Stimulated activated CD8-positive, alpha-beta memory T cell treated with anti-CD3 and anti-CD28 coated beads, Interleukin-12 subunit alpha, Interleukin-12 subunit beta, amount 100 ng/mL, for 1 hour (primary cell): ENCODE measurements around the gene FEM1C.
"Not testable (repeated sequence)": the region's sequence is repeated elsewhere in the genome, so short reads cannot be mapped to it uniquely, and the experiment has no call there.

ENCODE experiments used
- DNase-seq: peaks from one replicate; pipeline ENCODE4 v3.0.0-alpha.2; 2020; ENCODE audit warnings: low read depth

Gene FEM1C

DNA sequence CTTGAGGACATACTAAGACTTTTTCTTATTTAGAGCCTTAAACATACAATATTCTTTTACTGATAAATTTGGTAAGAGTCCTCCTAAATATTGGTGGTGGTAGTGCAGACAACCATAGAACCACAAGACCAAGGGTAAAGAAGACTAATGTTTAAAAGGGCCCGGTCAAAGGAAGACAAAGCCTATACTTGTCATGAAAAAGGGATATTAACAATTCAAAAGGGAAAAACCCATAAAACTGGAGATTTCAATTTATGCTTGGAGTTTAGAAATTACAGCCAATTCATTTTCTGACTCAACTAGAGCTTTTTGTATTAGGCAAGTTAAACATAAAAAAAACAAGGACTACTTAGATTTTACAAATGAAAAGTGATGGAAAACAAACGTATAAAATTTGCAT lies 24.4 kb downstream of the FEM1C start:
- DNase-seq = no peak

DNA sequence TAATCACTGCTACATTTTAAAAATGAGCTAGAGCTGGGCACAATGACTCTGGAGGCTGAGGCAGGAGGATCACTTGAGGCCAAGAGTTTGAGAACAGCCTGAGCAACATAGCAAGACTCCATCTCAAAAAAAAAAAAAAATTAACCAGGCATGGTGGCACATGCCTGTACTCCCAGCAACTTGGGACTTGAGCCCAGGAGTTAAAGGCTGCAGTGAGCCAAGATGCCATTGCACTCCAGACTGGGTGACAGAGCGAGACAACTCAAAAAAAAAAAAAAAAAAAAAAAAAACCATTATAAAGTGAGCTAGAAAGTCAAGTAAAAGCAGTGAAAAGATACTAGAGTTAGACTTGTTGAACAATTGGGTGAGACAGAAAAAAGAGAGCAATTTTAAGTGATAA lies 28.2 kb downstream of the FEM1C start:
- DNase-seq = no peak

DNA sequence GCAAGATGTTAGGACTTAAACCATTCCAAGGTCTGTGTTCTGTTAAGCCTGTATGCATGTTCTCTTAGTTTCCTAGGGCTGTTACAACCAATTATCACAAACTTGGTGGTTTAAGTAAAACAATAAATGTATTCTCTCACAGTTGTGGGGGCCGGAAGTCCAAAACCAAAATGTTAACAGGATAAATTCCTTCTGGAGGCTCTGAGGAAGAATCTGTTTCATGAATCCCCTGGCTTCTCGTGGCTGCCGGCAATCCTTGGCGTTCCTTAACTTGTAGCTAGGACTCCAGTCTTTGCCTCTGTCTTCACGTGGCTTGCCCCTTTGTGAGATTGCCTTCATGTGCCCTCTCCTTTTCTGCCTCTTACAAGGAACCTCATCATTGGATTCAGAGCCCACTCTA lies 30.4 kb downstream of the FEM1C start:
- DNase-seq = no peak

DNA sequence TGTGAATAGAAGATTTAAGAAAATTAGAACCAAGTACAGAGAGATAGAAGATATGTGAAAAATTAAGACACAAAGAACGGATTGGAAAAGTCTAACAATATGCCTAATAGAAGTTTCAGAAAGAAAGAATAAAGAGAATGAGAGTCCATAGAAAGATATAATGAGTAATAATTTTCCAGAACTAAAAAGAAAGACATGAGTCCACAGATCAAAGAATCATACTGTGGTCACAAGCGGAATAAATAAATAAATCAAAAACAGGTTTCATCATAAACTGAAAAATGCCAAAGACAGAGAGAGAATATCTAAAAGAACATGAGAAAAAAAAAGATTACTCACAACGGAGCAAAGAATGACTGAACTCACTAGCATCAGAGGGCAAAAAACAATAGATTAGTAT lies 32.9 kb downstream of the FEM1C start:
- no peak for DNase-seq

DNA sequence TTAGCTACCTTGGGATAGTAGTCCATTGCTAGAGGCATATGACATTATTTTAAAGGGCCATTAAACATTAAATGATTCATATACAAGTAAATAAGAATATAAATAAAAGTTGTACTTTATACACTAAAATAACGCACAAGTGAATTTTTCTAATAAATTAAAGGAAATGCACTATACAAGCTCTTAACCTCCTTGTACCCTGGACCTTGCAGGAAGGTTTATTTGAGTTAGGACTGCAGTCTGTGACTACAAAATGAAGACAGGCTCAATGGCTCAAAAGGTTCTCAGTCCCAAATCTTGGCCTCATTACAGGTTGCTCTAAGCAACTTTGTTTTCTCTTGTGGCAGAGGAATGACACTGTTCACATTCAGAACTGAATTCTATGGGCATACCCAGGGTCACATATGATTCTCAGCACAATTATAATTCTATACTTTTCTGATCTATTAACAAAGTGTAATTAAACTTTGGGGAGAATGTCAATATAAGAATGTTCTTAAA lies 34.4 kb downstream of the FEM1C start:
- DNase-seq = no peak

DNA sequence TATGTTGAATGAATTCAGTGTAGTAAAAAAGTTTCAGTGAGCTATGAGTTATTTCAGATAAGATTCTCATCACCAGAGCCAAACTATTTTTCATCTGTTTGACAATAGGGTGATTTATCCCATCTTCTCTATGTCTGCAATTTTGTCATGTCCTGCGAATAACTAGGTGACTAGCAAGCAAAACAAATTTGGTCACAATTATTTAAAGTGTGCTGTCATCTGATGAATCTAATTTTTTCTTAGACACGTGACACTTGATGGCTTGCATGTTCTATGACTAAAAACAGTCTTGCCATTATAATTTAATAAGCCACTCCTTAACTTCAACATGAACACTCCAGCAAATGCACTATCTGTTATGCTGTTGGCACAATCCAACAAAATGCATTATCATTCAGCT lies 35.0 kb downstream of the FEM1C start:
- no peak for DNase-seq

DNA sequence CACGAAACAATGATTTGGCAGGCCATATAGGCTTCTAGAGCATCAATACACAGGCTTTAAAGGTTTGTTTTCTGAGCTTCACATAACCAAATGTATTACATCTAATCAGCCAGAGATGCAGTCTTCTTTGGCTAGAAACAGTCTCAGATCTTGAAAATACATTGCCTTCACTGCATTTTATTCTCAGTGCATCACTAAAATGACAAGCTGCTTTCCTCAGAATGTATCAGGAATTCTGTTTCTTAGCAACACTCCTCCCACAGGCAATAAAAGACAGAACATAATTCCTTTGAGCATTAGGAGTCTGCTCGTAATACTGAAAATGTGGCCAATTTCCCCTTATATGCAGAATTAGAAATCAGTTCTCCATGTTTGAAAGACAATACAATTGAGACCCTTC lies 36.9 kb downstream of the FEM1C start:
- no peak for DNase-seq

DNA sequence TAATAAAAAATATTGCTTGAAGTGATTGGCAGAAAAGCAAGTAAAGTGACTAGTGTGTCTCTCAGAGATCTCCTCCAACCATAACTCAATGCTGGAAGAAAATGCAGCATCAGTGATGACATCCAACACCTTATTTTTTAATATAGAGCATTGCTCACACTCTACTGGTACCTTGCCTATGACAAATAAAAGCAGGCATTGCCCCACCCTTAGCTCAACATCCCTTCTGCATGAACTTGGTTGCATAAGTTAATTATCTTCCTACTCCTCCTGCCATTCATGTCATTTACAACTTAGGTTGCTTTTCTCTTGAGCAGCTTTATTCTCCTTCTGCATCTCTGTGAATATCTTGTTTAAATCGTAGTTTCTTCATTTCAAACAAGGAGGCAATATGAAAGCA lies 41.2 kb downstream of the FEM1C start:
- DNase-seq = no peak

DNA sequence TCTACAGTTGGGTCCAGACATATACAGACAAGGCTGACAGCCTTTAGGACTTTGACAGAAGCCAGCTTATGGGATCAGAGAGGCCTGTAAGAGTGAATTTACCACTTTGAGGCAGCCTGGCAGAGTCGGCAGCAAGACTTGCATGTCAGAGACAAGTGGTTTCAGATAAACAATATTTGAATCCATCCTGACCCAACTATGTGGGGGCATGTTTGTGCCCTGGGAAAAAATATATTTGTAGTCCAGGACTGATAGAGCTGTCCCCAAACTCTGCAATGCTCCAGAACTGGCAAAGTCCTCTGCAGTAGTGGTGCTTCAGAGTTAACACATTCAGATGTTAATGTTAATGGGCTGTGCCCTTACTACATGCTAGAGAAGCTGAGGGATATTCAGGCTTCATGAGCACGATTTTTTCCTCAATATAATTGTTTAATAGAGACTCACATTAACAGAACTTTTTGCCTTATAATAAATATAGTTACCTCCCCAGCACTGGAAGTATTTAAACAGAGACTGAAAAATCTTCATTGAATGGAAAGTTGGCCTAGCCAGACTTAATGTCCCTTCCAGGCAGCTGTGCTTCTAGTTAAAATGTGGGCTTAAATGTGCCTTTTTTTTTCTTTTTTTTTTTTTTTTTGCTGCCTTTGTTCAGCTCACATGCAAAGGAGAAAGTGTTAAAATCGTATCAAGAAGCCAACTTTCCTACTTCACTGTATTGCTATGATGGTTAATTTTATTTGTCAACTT lies 42.9 kb downstream of the FEM1C start:
- DNase-seq = no peak

DNA sequence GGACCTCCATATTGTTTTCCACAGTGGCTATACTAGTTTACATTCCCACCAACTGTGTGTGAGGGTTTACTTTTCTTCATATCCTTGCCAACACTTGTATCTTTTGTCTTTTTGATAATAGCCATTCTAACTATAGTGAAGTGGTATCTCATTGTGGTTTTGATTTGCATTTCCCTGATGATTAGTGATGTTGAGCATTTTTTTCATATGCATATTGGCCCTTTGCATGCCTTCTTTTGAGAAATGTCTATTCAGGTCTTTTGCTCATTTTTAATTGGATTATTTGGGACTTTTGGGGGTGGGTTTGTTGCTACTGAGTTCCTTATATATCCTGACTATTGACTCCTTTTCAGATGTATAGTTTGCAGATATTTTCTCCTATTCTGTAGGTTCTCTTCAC lies 44.4 kb downstream of the FEM1C start:
- DNase-seq = no peak

DNA sequence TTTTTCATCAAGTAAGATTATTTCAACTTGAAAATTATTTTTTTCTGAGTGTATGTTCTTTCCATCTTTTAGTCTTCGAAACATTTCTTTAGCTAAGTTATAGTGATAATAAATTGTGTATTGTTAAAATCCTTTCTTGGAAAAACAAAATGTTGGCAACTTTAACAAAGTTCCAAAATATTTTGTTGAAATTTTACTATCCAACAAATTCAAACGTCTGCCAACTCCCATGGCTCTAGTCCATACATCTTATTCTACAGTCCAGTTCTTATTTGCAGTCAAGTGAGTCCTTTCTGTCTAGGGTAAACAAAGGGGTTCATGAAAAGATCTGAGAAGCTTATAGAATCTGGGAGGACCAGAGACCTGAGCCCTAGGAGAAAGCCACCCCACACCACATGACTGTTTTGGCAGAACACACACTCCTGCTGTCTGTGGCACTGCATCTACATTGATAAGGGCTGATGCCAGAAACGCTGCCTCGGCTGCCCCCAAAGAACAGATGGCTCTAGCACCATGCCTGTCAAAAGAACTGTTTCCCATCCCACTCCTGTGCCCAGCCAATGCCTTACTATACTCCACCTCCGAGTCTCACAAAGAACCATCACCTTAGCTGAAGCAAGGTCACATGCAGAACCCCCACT lies 47.5 kb downstream of the FEM1C start:
- DNase-seq = no peak

DNA sequence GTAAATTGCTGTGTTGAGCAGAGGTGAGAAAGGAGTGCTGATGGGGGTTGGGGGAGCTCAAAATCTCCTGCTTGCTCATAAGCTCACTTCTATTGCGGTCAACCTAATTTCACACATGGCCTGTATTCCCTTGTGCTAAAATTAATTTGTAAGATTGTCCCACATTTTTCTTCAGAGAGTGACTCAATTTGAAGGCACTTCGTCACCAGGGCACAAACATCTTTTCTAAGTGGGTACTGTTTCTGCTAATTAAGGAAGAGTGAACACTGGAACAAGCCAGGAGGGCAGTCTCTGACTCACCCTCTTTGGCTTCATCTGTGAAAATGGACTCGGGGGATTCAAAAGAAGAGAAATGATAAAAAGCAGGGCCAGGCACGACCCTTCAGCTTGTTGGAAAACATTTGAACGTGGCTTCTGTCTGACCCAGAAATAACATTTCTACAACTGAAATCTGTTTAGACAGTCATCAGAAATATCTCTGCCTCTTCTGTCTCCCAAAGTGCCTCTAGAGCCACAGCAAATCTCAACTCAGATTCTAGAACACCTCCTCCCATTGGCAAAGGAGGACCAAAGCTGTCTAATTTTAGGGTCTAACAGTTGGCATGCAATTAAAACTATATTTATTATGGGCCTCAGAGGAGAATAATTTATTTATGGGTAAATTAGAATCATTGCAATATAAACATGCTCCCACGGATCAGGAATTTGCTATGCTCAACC lies 49.8 kb downstream of the FEM1C start:
- DNase-seq = no peak

DNA sequence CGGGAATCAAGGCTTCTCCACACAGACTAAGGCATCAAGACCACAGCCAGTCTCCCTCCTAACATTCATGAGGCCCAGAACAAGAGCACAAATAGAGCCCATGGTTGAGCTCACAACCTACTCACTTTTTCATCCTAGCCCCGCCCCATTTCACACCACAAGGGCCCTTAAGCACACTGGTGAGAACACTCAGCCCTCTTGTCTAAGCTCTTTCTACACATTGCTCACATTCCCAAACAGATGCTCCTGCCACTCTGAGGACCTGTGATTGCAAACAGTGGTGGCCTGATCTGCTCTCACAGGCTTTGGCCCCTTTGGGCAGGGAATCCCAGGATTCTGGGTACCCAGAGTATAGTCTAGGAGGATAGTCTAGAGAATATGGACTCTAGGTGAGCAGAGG lies 54.0 kb downstream of the FEM1C start:
- DNase-seq = no peak

DNA sequence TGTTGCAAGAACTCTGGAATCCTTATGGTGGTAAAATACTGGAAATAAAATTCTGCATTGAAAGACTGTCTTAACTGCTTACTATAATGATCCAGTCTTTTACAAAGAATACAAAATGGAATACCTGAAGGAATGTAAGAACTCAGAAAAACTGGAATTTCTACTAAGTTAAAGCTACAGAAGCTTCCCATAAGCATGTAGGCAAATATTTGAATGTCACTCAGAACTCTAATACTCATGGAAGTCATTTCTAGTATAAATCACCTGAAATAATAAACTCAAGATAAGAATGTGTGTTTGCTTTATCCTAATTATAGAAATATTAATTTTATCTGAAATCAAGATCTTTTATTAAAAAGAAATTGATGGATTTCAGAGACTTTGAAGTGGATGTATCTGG lies 54.8 kb downstream of the FEM1C start:
- DNase-seq = no peak

DNA sequence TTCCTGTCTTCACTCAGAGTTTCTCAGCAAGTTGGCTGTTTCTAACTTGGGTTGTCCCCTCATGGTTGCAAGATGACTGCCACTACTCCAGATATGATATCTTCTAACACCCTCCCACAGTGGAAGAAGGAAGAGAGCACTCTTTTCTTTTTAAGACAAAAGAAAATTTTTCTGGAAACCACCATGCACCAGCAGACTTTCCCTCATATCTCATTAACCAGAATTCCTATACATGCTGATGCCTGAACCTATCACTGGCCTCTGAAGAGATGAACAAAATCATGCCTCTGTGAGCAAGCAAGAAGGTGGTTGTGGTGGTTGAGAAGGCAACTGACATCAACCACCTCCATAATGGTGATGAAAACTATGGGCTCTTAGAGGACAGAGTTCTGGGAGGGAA lies 56.8 kb downstream of the FEM1C start:
- DNase-seq = no peak

DNA sequence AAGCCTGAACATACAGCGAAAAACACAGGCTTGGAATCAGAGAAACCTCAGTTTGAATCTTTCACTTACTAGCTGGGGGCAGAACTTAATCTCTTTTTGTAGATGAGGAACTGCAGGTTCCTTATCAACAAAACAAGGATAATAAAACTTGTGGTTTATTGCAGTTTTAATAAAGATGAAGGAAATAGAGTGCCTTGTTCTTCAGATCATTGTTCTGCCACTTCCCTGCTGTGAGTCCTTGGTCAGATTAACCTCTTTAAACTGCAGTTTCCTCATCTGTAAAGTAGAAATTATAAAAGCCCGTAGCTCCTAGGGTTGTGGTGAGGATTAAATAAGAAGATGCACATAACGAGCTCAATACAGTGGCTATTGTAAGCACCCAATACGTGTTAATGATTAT lies 57.4 kb downstream of the FEM1C start:
- DNase-seq = no peak

DNA sequence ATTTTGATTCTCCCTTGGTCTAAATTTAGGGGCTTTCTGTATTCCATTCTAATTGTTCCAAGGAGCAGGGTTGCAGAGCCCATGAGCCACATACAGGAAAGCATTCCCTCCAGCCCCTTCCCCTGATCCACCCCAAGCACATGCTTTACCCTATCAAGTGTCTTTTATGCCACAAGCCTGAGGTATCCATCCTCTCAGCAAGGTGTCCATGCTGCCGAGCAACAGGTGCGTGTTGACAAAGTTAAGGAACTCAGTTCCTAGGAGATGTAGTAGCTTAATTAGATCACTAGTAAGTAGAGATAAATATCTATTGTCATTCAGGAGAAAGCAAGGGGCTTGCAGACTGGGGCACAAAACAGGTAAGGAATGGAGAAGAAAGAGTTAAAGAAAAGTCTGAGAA lies 57.8 kb downstream of the FEM1C start:
- DNase-seq = no peak

DNA sequence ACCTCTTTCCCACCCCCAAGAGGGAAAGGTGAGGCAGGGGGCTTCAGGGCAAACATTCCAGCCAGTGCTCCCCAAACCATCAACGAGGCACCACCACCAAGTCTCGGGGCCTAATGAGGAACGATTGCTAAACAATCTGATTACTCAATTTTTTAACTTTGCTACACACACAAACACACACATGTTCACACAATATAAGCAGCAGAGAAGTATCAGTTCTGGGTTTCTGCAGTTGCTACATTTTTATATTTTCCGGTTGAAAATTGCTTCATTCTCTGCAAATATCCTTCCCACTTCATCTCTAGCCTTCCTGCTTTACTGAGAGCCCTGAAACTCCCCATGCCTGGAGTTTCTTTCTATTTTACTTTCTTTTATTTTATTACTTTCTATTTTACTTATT lies 60.2 kb downstream of the FEM1C start:
- DNase-seq = no peak

DNA sequence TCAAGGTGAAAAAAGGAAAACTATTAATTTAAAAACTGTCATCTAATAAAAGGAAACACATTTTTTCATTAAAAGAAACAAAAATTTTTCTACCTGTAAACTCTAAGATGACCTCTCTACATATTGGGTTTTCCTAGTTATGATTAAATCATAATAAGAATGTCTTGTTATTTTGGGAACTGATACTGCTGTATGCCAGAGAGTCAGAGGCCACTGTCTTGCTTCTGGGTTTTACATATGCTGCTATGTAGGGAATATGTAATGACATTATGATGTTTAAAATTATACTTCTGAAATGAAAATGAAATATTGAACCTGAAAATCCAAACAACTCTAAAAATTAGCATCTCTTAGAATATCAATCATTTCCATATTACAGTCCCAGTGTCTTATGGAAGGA lies 63.7 kb downstream of the FEM1C start:
- no peak for DNase-seq

DNA sequence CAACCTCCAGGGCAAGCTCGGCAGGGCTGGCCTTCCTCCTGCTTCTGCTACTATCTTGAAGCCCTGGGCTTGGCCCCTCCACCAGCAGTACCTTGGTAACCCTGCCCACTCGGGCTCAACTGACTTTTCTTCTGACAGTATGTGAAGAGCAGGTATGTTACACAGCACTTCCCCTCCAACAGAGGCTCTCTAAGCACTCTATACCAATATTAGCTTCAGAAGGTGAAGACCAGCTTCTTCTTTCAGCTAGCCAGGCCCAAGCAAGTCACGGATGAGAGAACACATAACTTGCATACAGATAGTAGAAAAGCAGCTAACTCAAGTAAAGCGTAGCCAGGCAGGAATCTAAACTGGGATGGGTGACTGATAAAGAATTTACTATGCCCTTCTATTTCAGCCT lies 64.3 kb downstream of the FEM1C start:
- DNase-seq = no peak

DNA sequence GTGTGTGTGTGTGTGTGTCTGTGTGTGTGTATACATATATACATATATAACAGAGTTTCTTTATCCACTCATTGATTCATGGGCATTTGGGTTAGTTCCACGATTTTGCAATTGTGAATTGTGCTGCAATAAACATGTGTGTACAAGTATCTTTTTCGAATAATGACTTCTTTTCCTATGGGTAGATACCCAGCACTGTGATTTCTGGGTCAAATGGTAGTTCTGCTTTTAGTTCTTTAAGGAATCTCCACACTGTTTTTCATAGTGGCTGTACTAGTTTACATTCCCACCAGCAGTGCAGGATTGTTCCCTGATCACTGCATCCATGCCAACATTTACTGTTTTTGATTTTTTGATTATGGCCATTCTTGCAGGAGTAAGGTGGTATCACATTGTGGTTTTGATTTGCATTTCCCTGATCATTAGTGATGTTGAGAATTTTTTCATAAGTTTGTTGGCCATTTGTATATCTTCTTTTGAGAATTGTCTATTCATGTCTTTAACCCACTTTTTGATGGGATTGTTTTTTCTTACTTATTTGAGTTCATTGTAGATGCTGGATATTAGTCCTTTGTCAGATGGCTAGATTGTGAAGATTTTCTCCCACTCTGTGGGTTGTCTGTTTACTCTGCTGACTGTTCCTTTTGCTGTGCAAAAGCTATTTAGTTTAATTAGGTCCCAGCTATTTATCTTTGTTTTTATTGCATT lies 65.3 kb downstream of the FEM1C start:
- DNase-seq = not testable (repeated sequence)

DNA sequence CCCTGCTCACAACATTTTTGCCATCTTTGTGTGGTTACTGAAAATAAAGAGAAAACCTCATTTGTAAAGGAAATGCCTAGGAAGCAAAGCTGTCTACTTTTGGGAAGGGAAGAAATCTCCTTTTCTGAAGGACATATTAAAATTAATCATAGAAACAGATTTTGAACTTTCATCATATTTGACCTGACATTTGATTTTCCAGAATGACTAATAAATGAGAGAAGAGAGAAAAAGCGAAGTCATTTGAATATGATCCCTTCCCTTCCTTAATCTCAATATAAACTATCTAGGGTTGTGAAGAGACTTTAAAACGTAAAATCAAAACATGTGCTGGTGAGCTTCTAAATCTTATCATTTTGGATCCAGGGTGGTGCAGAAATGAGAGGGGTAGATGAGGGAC lies 66.3 kb downstream of the FEM1C start:
- no peak for DNase-seq

DNA sequence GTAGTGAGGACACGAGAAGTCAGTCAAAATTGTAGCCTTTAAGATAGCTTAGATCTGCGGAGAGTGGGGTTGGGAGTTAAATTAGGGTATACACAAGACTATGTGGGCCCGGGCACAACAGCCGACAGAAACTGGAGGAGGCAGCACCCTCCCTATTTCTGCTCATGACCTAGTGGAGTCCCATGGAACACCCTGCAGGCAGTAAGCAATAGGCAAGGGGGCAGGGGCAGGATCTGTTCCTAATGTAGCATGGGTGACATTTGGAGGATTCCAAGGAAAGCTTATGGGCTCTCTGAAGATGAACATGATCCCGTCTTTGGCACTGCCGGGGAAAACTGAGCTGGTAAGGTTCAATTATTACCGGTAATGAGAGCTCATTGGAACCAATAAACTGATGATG lies 67.0 kb downstream of the FEM1C start:
- DNase-seq = no peak
